HG03095 (cell line): ENCODE measurements around the gene VNN1.
A peak's percentile ranks its signal among the peaks of the same experiment; 100 is the strongest.
"Not testable (repeated sequence)": the region's sequence is repeated elsewhere in the genome, so short reads cannot be mapped to it uniquely, and the experiment has no call there.

ENCODE experiments used
- ATAC-seq: cut with Tn5 transposase; IDR thresholded peaks from one replicate; pipeline ENCODE4 v1.9.1; 2021; ENCODE audit warnings: moderate library complexity; ENCODE audit not compliant: unreplicated experiment

Gene VNN1

GRCh38 chr6:132675002-132675401 is 38.9 kb downstream of the VNN1 start:
- ATAC-seq = no peak

- no peak for ATAC-seq
Observed at GRCh38 chr6:132673376-132674094, 40.3 kb downstream of the VNN1 start.

- ATAC-seq = no peak
Observed at GRCh38 chr6:132671295-132671694, 42.6 kb downstream of the VNN1 start.

- ATAC-seq = no peak
Observed at GRCh38 chr6:132669690-132670291, 44.1 kb downstream of the VNN1 start.

- no peak for ATAC-seq
Observed at GRCh38 chr6:132666118-132666517, 47.7 kb downstream of the VNN1 start.

GRCh38 chr6:132664309-132665034 is 49.4 kb downstream of the VNN1 start:
- ATAC-seq = no peak

- no peak for ATAC-seq
Observed at GRCh38 chr6:132663661-132664060, 50.2 kb downstream of the VNN1 start.

GRCh38 chr6:132661906-132662305 is 51.9 kb downstream of the VNN1 start:
- ATAC-seq = no peak

- no peak for ATAC-seq
Observed at GRCh38 chr6:132659082-132659481, 54.8 kb downstream of the VNN1 start, which contains the start of gene TAAR1. TSS of gene TAAR1 (minus strand) at chr6:132659182. CDS start at chr6:132646003, 13,179 bp downstream.

- ATAC-seq = peak; percentile 53
Observed at GRCh38 chr6:132651062-132651461, 62.8 kb downstream of the VNN1 start.

GRCh38 chr6:132650429-132650828 is 63.4 kb downstream of the VNN1 start:
- ATAC-seq = no peak

- no peak for ATAC-seq
Observed at GRCh38 chr6:132648828-132649227, 65.0 kb downstream of the VNN1 start.

GRCh38 chr6:132648356-132648755 is 65.5 kb downstream of the VNN1 start:
- ATAC-seq = peak; percentile 89

- ATAC-seq = no peak
Observed at GRCh38 chr6:132643547-132643946, 70.3 kb downstream of the VNN1 start.

GRCh38 chr6:132637135-132637534 is 76.7 kb downstream of the VNN1 start:
- ATAC-seq = not testable (repeated sequence)

- ATAC-seq = not testable (repeated sequence)
Observed at GRCh38 chr6:132635906-132636305, 77.9 kb downstream of the VNN1 start.

GRCh38 chr6:132635288-132635687 is 78.6 kb downstream of the VNN1 start:
- ATAC-seq = not testable (repeated sequence)

GRCh38 chr6:132634796-132635195 is 79.1 kb downstream of the VNN1 start:
- ATAC-seq = no peak

GRCh38 chr6:132633362-132633761 is 80.5 kb downstream of the VNN1 start:
- ATAC-seq = no peak
